ENCODE measurements around the gene IL6R. TPM values are rescaled to one million over a fixed set of nuclear protein-coding genes. Genes with fewer than 3 reads are reported as not detected.

The IL6R gene
- total and polyA plus RNA-seq, 3 experiments from 2014 or later: 2.8 to 12.8 (median 3.8) TPM

- peak overlapping the region; percentile 41 for H3K27ac ChIP-seq (ENCODE audit: low read depth, low read length)
- Mint-ChIP-seq H3K36me3 (no peaks in the 10 kb centered on the region), H3K4me1 (peaks cover 25 to 31% (median 26%) of the 10 kb centered on the region in 3 donors), H3K27me3 (no peaks in the 10 kb centered on the region), H3K27ac (peak overlapping the region; percentile 48 to 100 (median 90)), H3K4me3 (peak overlapping the region in 6 of 7 donors; percentile 2 to 81 (median 60)), H3K9me3 (no peaks in the 10 kb centered on the region)
- H3K9me3 ChIP-seq (ENCODE audit: low read length): no peaks in the 10 kb centered on the region
- H3K36me3 ChIP-seq (ENCODE audit: insufficient read depth, low read length): no peaks in the 10 kb centered on the region
- no peak for DNase-seq
- ChIA-PET CTCF (interaction anchor here (1.0 to 2.5 kb wide), 4 partner anchors 19 to 57 kb away, joined by 3 to 11 read pairs (median 5); partner anchors contain the start of gene IL6R), POLR2A (interaction anchor here (0.7 kb wide), 1 partner anchor 19 kb away, joined by 3 read pairs; no protein-coding TSS in a partner anchor)
- no peaks in the 10 kb centered on the region for H3K27me3 ChIP-seq (ENCODE audit: insufficient read depth, low read length, poor library complexity, severe bottlenecking)
- peaks cover 33% of the 10 kb centered on the region for H3K4me1 ChIP-seq (ENCODE audit: insufficient read depth, low read length)
- peak overlapping the region; percentile 45 for H3K4me3 ChIP-seq (ENCODE audit: low read length)
Measured at GRCh38 chr1:154384650-154385489, 20.3 kb upstream of the IL6R start.

- Mint-ChIP-seq H3K4me3 (peak overlapping the region; percentile 31 to 86 (median 80)), H3K36me3 (no peaks in the 10 kb centered on the region), H3K9me3 (no peaks in the 10 kb centered on the region), H3K27ac (peak overlapping the region; percentile 90 to 100 (median 97)), H3K27me3 (no peaks in the 10 kb centered on the region), H3K4me1 (peaks cover 28 to 34% (median 31%) of the 10 kb centered on the region in 3 donors)
- CTCF ChIA-PET: interaction anchor here (2.5 kb wide), 1 partner anchor 17 kb away, joined by 11 read pairs; the partner anchor contains the start of gene IL6R
- no peaks in the 10 kb centered on the region for H3K36me3 ChIP-seq (ENCODE audit: insufficient read depth, low read length)
- peak overlapping the region; percentile 16 for H3K4me3 ChIP-seq (ENCODE audit: low read length)
- H3K9me3 ChIP-seq (ENCODE audit: low read length): no peaks in the 10 kb centered on the region
- peak overlapping the region; percentile 43 for H3K27ac ChIP-seq (ENCODE audit: low read depth, low read length)
- no peaks in the 10 kb centered on the region for H3K27me3 ChIP-seq (ENCODE audit: insufficient read depth, low read length, poor library complexity, severe bottlenecking)
- POLR2A ChIA-PET: interaction anchor here (0.6 to 1.0 kb wide), 3 partner anchors 22 to 394 kb away, joined by 3 to 5 read pairs (median 4); no protein-coding TSS in a partner anchor
- DNase-seq: peak; percentile 47 to 78 (median 61)
- H3K4me1 ChIP-seq (ENCODE audit: insufficient read depth, low read length): peaks cover 33% of the 10 kb centered on the region
Measured at GRCh38 chr1:154386643-154387352, 18.3 kb upstream of the IL6R start.

GRCh38 chr1:154391086-154391770 lies 13.9 kb upstream of the IL6R start:
- Mint-ChIP-seq H3K4me1 (peaks cover 12 to 16% (median 14%) of the 10 kb centered on the region in 3 donors), H3K27ac (peak overlapping the region in 1 of 8 donors; percentile 33), H3K27me3 (peaks cover 2 to 3% of the 10 kb centered on the region in 2 donors), H3K36me3 (peaks cover 0 to 2% (median under 1%) of the 10 kb centered on the region in 3 donors), H3K9me3 (peaks cover 0 to 1% (median 0%) of the 10 kb centered on the region in 5 donors), H3K4me3 (no peak overlapping the region)
- Histone ChIP-seq H3K9me3 (ENCODE audit: low read length) (no peaks in the 10 kb centered on the region), H3K27me3 (ENCODE audit: insufficient read depth, low read length, poor library complexity, severe bottlenecking) (no peaks in the 10 kb centered on the region), H3K4me1 (ENCODE audit: insufficient read depth, low read length) (peaks cover 14% of the 10 kb centered on the region), H3K36me3 (ENCODE audit: insufficient read depth, low read length) (no peaks in the 10 kb centered on the region), H3K4me3 (ENCODE audit: low read length) (no peak overlapping the region), H3K27ac (ENCODE audit: low read depth, low read length) (no peak overlapping the region)
- no peak for DNase-seq
- POLR2A ChIA-PET: interaction anchor here (0.6 kb wide), 1 partner anchor 64 kb away, joined by 10 read pairs; no protein-coding TSS in a partner anchor
- CTCF ChIA-PET: interaction anchor here (0.8 to 1.7 kb wide), 3 partner anchors 12 to 56 kb away, joined by 3 to 4 read pairs (median 3); no protein-coding TSS in a partner anchor

GRCh38 chr1:154398141-154398540 lies 7.0 kb upstream of the IL6R start:
- ChIA-PET POLR2A (no interaction called here), CTCF (interaction anchor here (0.9 to 1.3 kb wide), 2 partner anchors 54 to 65 kb away, joined by 3 to 4 read pairs; no protein-coding TSS in a partner anchor)
- Mint-ChIP-seq H3K27me3 (peaks cover 2 to 3% of the 10 kb centered on the region in 2 donors), H3K36me3 (peaks cover 0 to 4% (median 3%) of the 10 kb centered on the region in 3 donors), H3K9me3 (peaks cover 0 to 1% (median 0%) of the 10 kb centered on the region in 5 donors), H3K4me3 (no peak overlapping the region), H3K4me1 (peaks cover 13 to 32% (median 18%) of the 10 kb centered on the region in 3 donors), H3K27ac (no peak overlapping the region)
- Histone ChIP-seq H3K27ac (ENCODE audit: low read depth, low read length) (no peak overlapping the region), H3K9me3 (ENCODE audit: low read length) (no peaks in the 10 kb centered on the region), H3K27me3 (ENCODE audit: insufficient read depth, low read length, poor library complexity, severe bottlenecking) (no peaks in the 10 kb centered on the region), H3K4me1 (ENCODE audit: insufficient read depth, low read length) (peaks cover 20% of the 10 kb centered on the region), H3K4me3 (ENCODE audit: low read length) (no peak overlapping the region), H3K36me3 (ENCODE audit: insufficient read depth, low read length) (no peaks in the 10 kb centered on the region)
- DNase-seq: no peak

- Histone ChIP-seq H3K9me3 (ENCODE audit: low read length) (no peaks in the 10 kb centered on the region), H3K27me3 (ENCODE audit: insufficient read depth, low read length, poor library complexity, severe bottlenecking) (no peaks in the 10 kb centered on the region), H3K4me3 (ENCODE audit: low read length) (no peak overlapping the region), H3K4me1 (ENCODE audit: insufficient read depth, low read length) (peaks cover 25% of the 10 kb centered on the region), H3K36me3 (ENCODE audit: insufficient read depth, low read length) (no peaks in the 10 kb centered on the region), H3K27ac (ENCODE audit: low read depth, low read length) (no peak overlapping the region)
- H3K27ac Mint-ChIP-seq: peak overlapping the region in 2 of 8 donors; percentile 33 to 34
- peaks cover 18 to 37% (median 24%) of the 10 kb centered on the region in 3 donors for H3K4me1 Mint-ChIP-seq
- no peak overlapping the region for H3K4me3 Mint-ChIP-seq
- no peaks in the 10 kb centered on the region for H3K9me3 Mint-ChIP-seq
- ChIA-PET CTCF (interaction anchor here (0.9 to 1.3 kb wide), 2 partner anchors 54 to 65 kb away, joined by 3 to 4 read pairs; no protein-coding TSS in a partner anchor), POLR2A (interaction anchor here (0.7 kb wide), 1 partner anchor 110 kb away, joined by 3 read pairs; no protein-coding TSS in a partner anchor)
- DNase-seq: no peak
- H3K27me3 Mint-ChIP-seq: peaks cover 2 to 3% of the 10 kb centered on the region in 2 donors
- H3K36me3 Mint-ChIP-seq: peaks cover 0 to 4% (median 3%) of the 10 kb centered on the region in 3 donors
Measured at GRCh38 chr1:154398678-154399077, 6.5 kb upstream of the IL6R start.

GRCh38 chr1:154400381-154400801 lies 4.8 kb upstream of the IL6R start:
- CTCF ChIA-PET: no interaction called here
- Histone ChIP-seq H3K4me3 (ENCODE audit: low read length) (no peak overlapping the region), H3K9me3 (ENCODE audit: low read length) (no peaks in the 10 kb centered on the region), H3K4me1 (ENCODE audit: insufficient read depth, low read length) (peaks cover 38% of the 10 kb centered on the region), H3K36me3 (ENCODE audit: insufficient read depth, low read length) (no peaks in the 10 kb centered on the region), H3K27me3 (ENCODE audit: insufficient read depth, low read length, poor library complexity, severe bottlenecking) (no peaks in the 10 kb centered on the region), H3K27ac (ENCODE audit: low read depth, low read length) (no peak overlapping the region)
- peaks cover 0 to 4% (median 3%) of the 10 kb centered on the region in 3 donors for H3K36me3 Mint-ChIP-seq
- H3K27ac Mint-ChIP-seq: no peak overlapping the region
- peaks cover 33 to 50% (median 37%) of the 10 kb centered on the region in 3 donors for H3K4me1 Mint-ChIP-seq
- no peak for DNase-seq
- no peak overlapping the region for H3K4me3 Mint-ChIP-seq
- H3K27me3 Mint-ChIP-seq: no peaks in the 10 kb centered on the region
- POLR2A ChIA-PET: no interaction called here
- no peaks in the 10 kb centered on the region for H3K9me3 Mint-ChIP-seq

GRCh38 chr1:154402409-154402921 lies 2.7 kb upstream of the IL6R start:
- H3K27ac Mint-ChIP-seq: peak overlapping the region in 7 of 8 donors; percentile 77 to 91 (median 83)
- Histone ChIP-seq H3K27ac (ENCODE audit: low read depth, low read length) (no peak overlapping the region), H3K27me3 (ENCODE audit: insufficient read depth, low read length, poor library complexity, severe bottlenecking) (no peaks in the 10 kb centered on the region), H3K4me1 (ENCODE audit: insufficient read depth, low read length) (peaks cover 50% of the 10 kb centered on the region), H3K9me3 (ENCODE audit: low read length) (no peaks in the 10 kb centered on the region), H3K4me3 (ENCODE audit: low read length) (no peak overlapping the region), H3K36me3 (ENCODE audit: insufficient read depth, low read length) (no peaks in the 10 kb centered on the region)
- CTCF ChIA-PET: interaction anchor here (1.4 to 2.5 kb wide), 4 partner anchors 17 to 72 kb away, joined by 3 to 11 read pairs (median 4); no protein-coding TSS in a partner anchor
- DNase-seq: no peak
- peaks cover 52 to 63% (median 54%) of the 10 kb centered on the region in 3 donors for H3K4me1 Mint-ChIP-seq
- peaks cover 0 to 2% of the 10 kb centered on the region in 2 donors for H3K27me3 Mint-ChIP-seq
- H3K4me3 Mint-ChIP-seq: peak overlapping the region in 4 of 7 donors; percentile 56 to 85 (median 81)
- POLR2A ChIA-PET: interaction anchor here (0.6 kb wide), 1 partner anchor 66 kb away, joined by 3 read pairs; no protein-coding TSS in a partner anchor
- no peaks in the 10 kb centered on the region for H3K36me3 Mint-ChIP-seq
- no peaks in the 10 kb centered on the region for H3K9me3 Mint-ChIP-seq

Data from CD8-positive, alpha-beta memory T cell (primary cell).